ENCODE results near the gene MCMBP. TPM values are rescaled to one million over a fixed set of nuclear protein-coding genes. Genes with fewer than 3 reads are reported as not detected.

Gene MCMBP
- total RNA-seq, 4 donors from 2014 or later = 45.7 to 72.3 (median 59.2) TPM

- no peaks in the 10 kb centered on the region for H3K27me3 ChIP-seq
- no peak overlapping the region for H3K4me3 ChIP-seq
- no peak for DNase-seq (ENCODE audit: low spot score in 2 of 2)
- no peaks in the 10 kb centered on the region for H3K4me1 ChIP-seq
- 82 to 84% methylated on average over 4 of the region's 4 CpGs for WGBS, 2 donors
- TF ChIP-seq POLR2A (IDR thresholded peaks at IDR 0.05) (no peak), EP300 (IDR thresholded peaks at IDR 0.05) (no peak)
- peaks cover 0 to 66% (median 0%) of the 10 kb centered on the region in 3 donors for H3K36me3 ChIP-seq
- no peak overlapping the region for H3K27ac ChIP-seq
- no peaks in the 10 kb centered on the region for H3K9me3 ChIP-seq
These were observed 61.5 kb downstream of the MCMBP start for GRCh38 chr10:119811122-119811521.

DNA sequence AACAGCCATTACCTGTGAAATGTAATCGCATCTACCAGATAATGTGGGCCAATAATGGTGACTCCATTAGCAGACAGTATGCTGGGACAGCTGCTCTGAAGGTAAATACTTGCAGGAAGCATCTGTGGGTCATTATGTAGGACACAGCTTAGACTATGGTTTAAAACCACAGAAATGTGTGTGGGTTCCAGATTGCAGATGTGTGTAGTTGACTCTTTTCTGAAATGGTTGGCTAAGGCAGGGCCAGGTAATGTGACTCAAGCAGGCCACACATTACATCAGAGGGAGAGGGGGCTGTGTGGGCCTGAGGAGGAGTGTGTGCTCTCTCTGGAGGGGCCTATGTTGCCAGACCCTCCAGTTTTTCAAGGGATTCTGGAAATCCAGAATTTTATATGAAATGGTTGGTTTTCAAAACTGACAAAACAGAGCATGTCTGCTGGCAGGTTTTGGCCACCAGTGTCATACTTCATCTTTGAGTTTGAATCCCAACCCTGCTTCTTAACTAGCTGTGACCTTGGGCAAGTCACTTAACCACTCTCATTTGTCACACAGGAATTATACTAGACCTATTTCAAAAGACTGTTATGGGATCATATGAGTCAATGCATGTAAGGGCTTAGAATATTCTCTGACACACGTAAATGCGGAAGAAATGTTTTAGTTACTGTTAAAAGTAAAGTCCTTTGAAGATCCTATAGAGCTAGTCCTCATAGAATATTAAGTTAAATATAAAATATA lies 64.5 kb downstream of the MCMBP start:
- H3K9me3 ChIP-seq = no peaks in the 10 kb centered on the region
- no peak for DNase-seq (ENCODE audit: low spot score in 2 of 2)
- no peaks in the 10 kb centered on the region for H3K4me1 ChIP-seq
- TF ChIP-seq EP300 (IDR thresholded peaks at IDR 0.05) = no peak
- TF ChIP-seq CTCF (IDR thresholded peaks at IDR 0.05) = no peak
- no peak for TF ChIP-seq POLR2A (IDR thresholded peaks at IDR 0.05)
- H3K27me3 ChIP-seq = no peaks in the 10 kb centered on the region
- WGBS, 2 donors = 88 to 93% methylated on average over 3 of the region's 3 CpGs
- H3K27ac ChIP-seq = no peak overlapping the region
- peaks cover 0 to 60% (median 0%) of the 10 kb centered on the region in 3 donors for H3K36me3 ChIP-seq
- H3K4me3 ChIP-seq = no peak overlapping the region

- Histone ChIP-seq H3K4me3 (no peak overlapping the region), H3K27me3 (no peaks in the 10 kb centered on the region), H3K27ac (no peak overlapping the region), H3K36me3 (peaks cover 0 to 59% (median 0%) of the 10 kb centered on the region in 3 donors), H3K9me3 (no peaks in the 10 kb centered on the region), H3K4me1 (no peaks in the 10 kb centered on the region)
- 95 to 97% methylated on average over 11 of the region's 11 CpGs for WGBS, 2 donors
- TF ChIP-seq CTCF (IDR thresholded peaks at IDR 0.05) (no peak), POLR2A (IDR thresholded peaks at IDR 0.05) (no peak), EP300 (IDR thresholded peaks at IDR 0.05) (no peak)
- no peak for DNase-seq (ENCODE audit: low spot score in 2 of 2)
These were observed 66.1 kb downstream of the MCMBP start for GRCh38 chr10:119806334-119807130.

- TF ChIP-seq EP300 (IDR thresholded peaks at IDR 0.05) = no peak
- TF ChIP-seq POLR2A (IDR thresholded peaks at IDR 0.05) = no peak
- TF ChIP-seq CTCF (IDR thresholded peaks at IDR 0.05) = no peak
These were observed 66.9 kb downstream of the MCMBP start for GRCh38 chr10:119805702-119806230.

GRCh38 chr10:119803264-119803663 lies 69.4 kb downstream of the MCMBP start:
- Histone ChIP-seq H3K36me3 (peaks cover 0 to 49% (median 0%) of the 10 kb centered on the region in 3 donors), H3K27ac (no peak overlapping the region), H3K4me1 (no peaks in the 10 kb centered on the region), H3K9me3 (no peaks in the 10 kb centered on the region), H3K4me3 (no peak overlapping the region), H3K27me3 (no peaks in the 10 kb centered on the region)
- TF ChIP-seq POLR2A (IDR thresholded peaks at IDR 0.05) (no peak), CTCF (IDR thresholded peaks at IDR 0.05) (no peak), EP300 (IDR thresholded peaks at IDR 0.05) (no peak)
- DNase-seq (ENCODE audit: low spot score in 2 of 2) = no peak
- 86 to 93% methylated on average over 1 of the region's 1 CpG for WGBS, 2 donors

More at GRCh38 chr10:119805702-119806230, 66.9 kb downstream of the MCMBP start:
- no peaks in the 10 kb centered on the region for H3K27me3 ChIP-seq
- 67 to 71% methylated on average over 5 of the region's 5 CpGs for WGBS, 2 donors
- H3K9me3 ChIP-seq = no peaks in the 10 kb centered on the region
- H3K4me3 ChIP-seq = no peak overlapping the region
- DNase-seq (ENCODE audit: low spot score in 2 of 2) = no peak
- H3K4me1 ChIP-seq = no peaks in the 10 kb centered on the region
- H3K27ac ChIP-seq = no peak overlapping the region
- peaks cover 0 to 53% (median 0%) of the 10 kb centered on the region in 3 donors for H3K36me3 ChIP-seq
